Parathyroid adenoma (tissue), 2 donors: ENCODE results near the gene IFI44.
A peak's percentile ranks its signal among the peaks of the same experiment; 100 is the strongest.

Experiments
- H2AFZ ChIP-seq: fragments of 300-600 bp; sonication (generic); one replicate; pipeline ENCODE4 v1.7.0; 2017; ENCODE audit warnings: antibody characterized with exemption, mild to moderate bottlenecking
- H3K27ac ChIP-seq: fragments of 300-600 bp; sonication (generic); one replicate; pipeline ENCODE4 v1.7.0; 2017
- H3K27me3 ChIP-seq: fragments of 300-600 bp; sonication (generic); one replicate; pipeline ENCODE4 v1.7.0; 2017; ENCODE audit warnings: low read length; ENCODE audit not compliant: control insufficient read depth, insufficient read depth
- H3K36me3 ChIP-seq: fragments of 300-600 bp; sonication (generic); one replicate; pipeline ENCODE4 v1.7.0; 2017; ENCODE audit warnings: low read length; ENCODE audit not compliant: control insufficient read depth, insufficient read depth
- H3K4me1 ChIP-seq: fragments of 300-600 bp; sonication (generic); one replicate; pipeline ENCODE4 v1.7.0; 2017; ENCODE audit warnings: control low read depth
- H3K4me2 ChIP-seq: fragments of 300-600 bp; sonication (generic); one replicate; pipeline ENCODE4 v1.7.0; 2017; ENCODE audit warnings: low read length
- H3K4me3 ChIP-seq: fragments of 300-600 bp; sonication (generic); one replicate; pipeline ENCODE4 v1.7.0; 2017; ENCODE audit warnings: low read depth, low read length
- H3K79me2 ChIP-seq: fragments of 300-600 bp; sonication (generic); one replicate; pipeline ENCODE4 v1.7.0; 2017; ENCODE audit warnings: control low read depth
- H3K9ac ChIP-seq: fragments of 300-600 bp; sonication (generic); one replicate; pipeline ENCODE4 v1.7.0; 2017; ENCODE audit warnings: mild to moderate bottlenecking
- H3K9me3 ChIP-seq: fragments of 300-600 bp; sonication (generic); one replicate; pipeline ENCODE4 v1.7.0; 2017; ENCODE audit warnings: low read length; ENCODE audit not compliant: control insufficient read depth
- TF ChIP-seq, protein P1 (sequence below): fragments of 300-600 bp; sonication (generic); IDR thresholded peaks from one replicate; pipeline ENCODE4 v1.7.0; 2017; ENCODE audit warnings: antibody characterized with exemption, mild to moderate bottlenecking
- donor health status: primary hyperparathyroidism.

Gene IFI44

DNA sequence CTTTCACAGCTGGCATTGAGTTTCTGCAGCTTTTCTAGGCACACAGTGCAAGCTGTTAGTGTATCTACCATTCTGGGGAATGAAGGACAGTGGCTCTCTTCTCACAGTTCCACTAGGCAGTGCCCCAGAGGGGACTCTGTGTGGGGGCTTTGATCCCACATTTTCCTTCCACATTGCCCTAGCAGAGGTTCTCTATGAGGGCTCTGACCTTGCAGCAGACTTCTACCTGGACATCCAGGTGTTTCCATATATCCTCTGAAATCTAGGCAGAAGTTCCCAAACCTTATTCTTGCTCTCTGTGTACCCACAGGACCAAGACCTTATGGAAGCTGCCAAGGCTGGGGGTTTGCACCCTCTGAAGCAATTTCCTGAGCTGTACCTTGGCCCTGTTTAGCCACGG is 2.4 kb upstream of the IFI44 start:
- no peaks in the 10 kb centered on the region for H3K4me1 ChIP-seq
- no peaks in the 10 kb centered on the region for H3K27me3 ChIP-seq
- no peak overlapping the region for H3K27ac ChIP-seq
- no peak overlapping the region for H2AFZ ChIP-seq
- TF ChIP-seq, protein P1, sequence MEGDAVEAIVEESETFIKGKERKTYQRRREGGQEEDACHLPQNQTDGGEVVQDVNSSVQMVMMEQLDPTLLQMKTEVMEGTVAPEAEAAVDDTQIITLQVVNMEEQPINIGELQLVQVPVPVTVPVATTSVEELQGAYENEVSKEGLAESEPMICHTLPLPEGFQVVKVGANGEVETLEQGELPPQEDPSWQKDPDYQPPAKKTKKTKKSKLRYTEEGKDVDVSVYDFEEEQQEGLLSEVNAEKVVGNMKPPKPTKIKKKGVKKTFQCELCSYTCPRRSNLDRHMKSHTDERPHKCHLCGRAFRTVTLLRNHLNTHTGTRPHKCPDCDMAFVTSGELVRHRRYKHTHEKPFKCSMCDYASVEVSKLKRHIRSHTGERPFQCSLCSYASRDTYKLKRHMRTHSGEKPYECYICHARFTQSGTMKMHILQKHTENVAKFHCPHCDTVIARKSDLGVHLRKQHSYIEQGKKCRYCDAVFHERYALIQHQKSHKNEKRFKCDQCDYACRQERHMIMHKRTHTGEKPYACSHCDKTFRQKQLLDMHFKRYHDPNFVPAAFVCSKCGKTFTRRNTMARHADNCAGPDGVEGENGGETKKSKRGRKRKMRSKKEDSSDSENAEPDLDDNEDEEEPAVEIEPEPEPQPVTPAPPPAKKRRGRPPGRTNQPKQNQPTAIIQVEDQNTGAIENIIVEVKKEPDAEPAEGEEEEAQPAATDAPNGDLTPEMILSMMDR = no peak
- H3K4me3 ChIP-seq = no peak overlapping the region
- H3K9me3 ChIP-seq = no peaks in the 10 kb centered on the region
- H3K79me2 ChIP-seq = no peaks in the 10 kb centered on the region
- H3K4me2 ChIP-seq = no peak overlapping the region
- no peaks in the 10 kb centered on the region for H3K36me3 ChIP-seq
- no peak overlapping the region for H3K9ac ChIP-seq

DNA sequence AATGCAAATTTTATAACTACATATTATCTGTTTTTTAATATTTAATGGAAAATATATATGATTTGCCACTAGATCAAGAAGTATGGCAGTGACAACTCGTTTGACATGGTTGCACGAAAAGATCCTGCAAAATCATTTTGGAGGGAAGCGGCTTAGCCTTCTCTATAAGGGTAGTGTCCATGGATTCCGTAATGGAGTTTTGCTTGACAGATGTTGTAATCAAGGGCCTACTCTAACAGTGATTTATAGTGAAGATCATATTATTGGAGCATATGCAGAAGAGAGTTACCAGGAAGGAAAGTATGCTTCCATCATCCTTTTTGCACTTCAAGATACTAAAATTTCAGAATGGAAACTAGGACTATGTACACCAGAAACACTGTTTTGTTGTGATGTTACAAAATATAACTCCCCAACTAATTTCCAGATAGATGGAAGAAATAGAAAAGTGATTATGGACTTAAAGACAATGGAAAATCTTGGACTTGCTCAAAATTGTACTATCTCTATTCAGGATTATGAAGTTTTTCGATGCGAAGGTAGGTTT is 556 bp downstream of the IFI44 start:
- H3K27me3 ChIP-seq = no peaks in the 10 kb centered on the region
- H3K4me1 ChIP-seq = no peaks in the 10 kb centered on the region
- no peaks in the 10 kb centered on the region for H3K79me2 ChIP-seq
- H2AFZ ChIP-seq = no peak overlapping the region
- H3K4me3 ChIP-seq = peak overlapping the region; percentile 11
- no peak overlapping the region for H3K4me2 ChIP-seq
- H3K9me3 ChIP-seq = no peaks in the 10 kb centered on the region
- H3K9ac ChIP-seq = no peak overlapping the region
- TF ChIP-seq, protein P1 = no peak
- peak overlapping the region; percentile 33 for H3K27ac ChIP-seq
- H3K36me3 ChIP-seq = no peaks in the 10 kb centered on the region

DNA sequence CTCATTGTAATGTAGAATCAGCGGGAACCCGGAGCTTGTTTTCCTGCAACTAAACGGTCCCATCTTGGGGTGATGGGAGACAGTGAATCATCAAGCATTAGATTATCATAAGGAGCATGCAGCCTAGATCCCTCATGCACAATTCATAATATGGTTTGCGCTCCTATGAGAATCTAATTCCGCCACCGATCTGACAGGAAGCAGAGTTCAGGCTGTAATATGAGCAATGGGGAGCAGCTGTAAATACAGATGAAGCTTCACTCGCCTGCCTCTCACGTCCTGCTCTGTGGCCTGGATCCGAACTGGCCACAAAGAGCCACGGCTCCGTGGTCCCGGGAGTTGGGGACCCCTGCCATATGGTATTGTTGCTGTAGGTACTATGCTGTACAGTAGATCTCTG is 1.6 kb downstream of the IFI44 start:
- TF ChIP-seq, protein P1 = no peak
- Histone ChIP-seq H3K79me2 (no peaks in the 10 kb centered on the region), H3K9ac (no peak overlapping the region), H3K27me3 (no peaks in the 10 kb centered on the region), H3K4me3 (peak overlapping the region; percentile 11), H3K4me1 (no peaks in the 10 kb centered on the region), H3K9me3 (no peaks in the 10 kb centered on the region), H2AFZ (no peak overlapping the region), H3K4me2 (peak overlapping the region; percentile 51), H3K36me3 (no peaks in the 10 kb centered on the region), H3K27ac (no peak overlapping the region)

DNA sequence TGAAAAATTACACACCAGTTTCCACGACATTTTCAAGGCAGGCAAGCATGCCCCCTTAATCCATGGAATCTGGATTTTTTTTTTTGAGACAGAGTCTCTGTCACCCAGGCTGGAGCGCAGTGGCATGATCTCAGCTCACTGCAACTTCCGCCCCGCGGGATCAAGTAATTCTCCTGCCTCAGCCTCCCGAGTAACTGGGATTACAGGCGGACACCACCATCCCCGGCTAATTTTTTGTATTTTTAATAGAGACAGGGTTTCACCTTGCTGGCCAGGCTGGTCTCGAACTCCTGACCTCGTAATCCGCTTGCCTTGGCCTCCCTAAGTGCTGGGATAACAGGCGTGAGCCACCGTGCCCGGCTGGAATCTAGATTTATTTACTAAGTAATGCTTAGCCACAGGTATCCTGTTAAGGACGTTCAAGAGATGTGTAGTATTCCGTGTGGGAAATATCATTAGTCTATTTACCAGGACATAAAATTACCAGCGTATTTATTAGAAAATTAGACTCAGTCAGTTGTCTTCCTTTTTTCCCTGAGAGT is 2.5 kb downstream of the IFI44 start:
- Histone ChIP-seq H3K27me3 (no peaks in the 10 kb centered on the region), H3K9me3 (no peaks in the 10 kb centered on the region), H3K9ac (no peak overlapping the region), H3K4me3 (no peak overlapping the region), H3K79me2 (no peaks in the 10 kb centered on the region), H3K27ac (no peak overlapping the region), H3K36me3 (no peaks in the 10 kb centered on the region), H2AFZ (no peak overlapping the region), H3K4me2 (peak overlapping the region; percentile 51), H3K4me1 (no peaks in the 10 kb centered on the region)
- TF ChIP-seq, protein P1 = no peak

DNA sequence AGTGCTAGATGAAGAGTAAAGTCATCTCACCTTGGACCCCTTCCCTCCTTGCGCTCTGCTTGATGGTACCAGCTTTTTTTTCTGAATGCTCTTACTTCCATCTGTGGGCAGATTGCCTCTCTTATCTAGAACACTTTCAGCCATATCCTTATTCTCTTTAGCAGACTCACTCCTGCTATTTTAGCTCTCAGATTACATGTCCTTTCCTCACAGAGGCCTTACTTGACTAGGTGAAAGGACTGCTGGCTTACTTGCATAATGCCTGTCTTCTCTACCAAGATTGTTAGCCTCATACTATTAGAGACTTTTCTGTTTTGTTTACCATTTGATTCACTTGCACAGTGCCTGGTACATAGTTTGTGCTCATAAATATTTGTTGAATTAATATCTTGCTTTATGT is 9.3 kb downstream of the IFI44 start:
- TF ChIP-seq, protein P1 = no peak
- no peak overlapping the region for H3K4me2 ChIP-seq
- H2AFZ ChIP-seq = no peak overlapping the region
- no peaks in the 10 kb centered on the region for H3K36me3 ChIP-seq
- no peak overlapping the region for H3K27ac ChIP-seq
- no peak overlapping the region for H3K4me3 ChIP-seq
- H3K4me1 ChIP-seq = no peaks in the 10 kb centered on the region
- H3K27me3 ChIP-seq = no peaks in the 10 kb centered on the region
- no peaks in the 10 kb centered on the region for H3K9me3 ChIP-seq
- no peak overlapping the region for H3K9ac ChIP-seq
- no peaks in the 10 kb centered on the region for H3K79me2 ChIP-seq
